Measurements from ENCODE around the gene RBL2. TPM values are rescaled to one million over a fixed set of nuclear protein-coding genes. Genes with fewer than 3 reads are reported as not detected.
"Not testable (repeated sequence)": the region's sequence is repeated elsewhere in the genome, so short reads cannot be mapped to it uniquely, and the experiment has no call there.

The RBL2 gene
- total RNA-seq, 1 experiment from 2014 or later = 38.4 TPM

DNA sequence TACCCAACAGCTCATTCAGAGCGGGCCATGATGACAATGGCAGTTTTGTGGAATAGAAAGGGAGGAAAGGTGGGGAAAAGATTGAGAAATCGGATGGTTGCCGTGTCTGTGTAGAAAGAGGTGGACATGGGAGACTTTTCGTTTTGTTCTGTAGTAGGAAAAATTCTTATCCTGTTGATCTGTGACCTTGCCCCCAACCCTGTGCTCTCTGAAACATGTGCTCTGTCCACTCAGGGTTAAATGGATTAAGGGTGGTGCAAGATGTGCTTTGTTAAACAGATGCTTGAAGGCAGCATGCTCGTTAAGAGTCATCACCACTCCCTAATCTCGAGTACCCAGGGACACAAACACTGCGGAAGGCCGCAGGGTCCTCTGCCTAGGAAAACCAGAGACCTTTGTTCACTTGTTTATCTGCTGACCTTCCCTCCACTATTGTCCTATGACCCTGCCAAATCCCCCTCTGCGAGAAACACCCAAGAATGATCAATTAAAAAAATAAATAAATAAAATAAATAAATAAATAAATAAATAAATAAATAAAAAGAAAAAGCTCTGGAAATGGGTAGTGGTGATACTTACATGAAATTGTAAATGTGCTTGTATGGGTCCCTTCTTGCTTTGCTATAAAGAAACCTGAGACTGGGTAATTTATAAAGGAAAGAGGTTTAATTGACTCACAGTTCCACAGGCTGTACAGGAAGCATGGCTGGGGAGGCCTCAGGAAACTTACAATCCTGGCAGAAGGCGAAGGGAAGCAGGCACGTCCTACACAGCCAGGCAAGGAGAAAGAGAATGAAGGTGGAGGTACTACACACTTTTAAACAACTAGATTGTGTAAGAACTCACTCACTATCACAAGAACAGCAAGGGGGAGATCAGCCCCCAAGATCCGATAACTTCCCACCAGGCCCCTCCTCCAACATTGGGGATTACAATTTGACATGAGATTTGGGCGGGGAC is 105.8 kb downstream of the RBL2 start:
- H3K27me3 Mint-ChIP-seq (ENCODE audit: low read depth); POLR2A ChIA-PET; ATAC-seq; H3K4me3 Mint-ChIP-seq; H3K9me3 Mint-ChIP-seq; DNase-seq (ENCODE audit: low spot score); H3K36me3 Mint-ChIP-seq; CTCF ChIA-PET; H3K27ac Mint-ChIP-seq: not testable (repeated sequence)
- H3K4me1 Mint-ChIP-seq = peaks cover 13% of the 10 kb centered on the region
- peak; percentile 52; the same call in 1 of the 2 replicates for TF ChIP-seq HMGA2 (CRISPR knock-in tag; IDR thresholded peaks at IDR 0.05)

Other genes starting within 250 kb of the RBL2 start
- gene AKTIP, start 68.7 kb downstream of the RBL2 start, total RNA-seq (2021) = 19.9 TPM in 3 replicates